Renal cortical epithelial cell (primary cell): ENCODE data around the gene ATOSA. TPM values are rescaled to one million over a fixed set of nuclear protein-coding genes. Genes with fewer than 3 reads are reported as not detected.

ENCODE experiments used
- DNase-seq: peaks from one replicate; pipeline ENCODE4 v3.0.0-alpha.2; 2011; ENCODE audit warnings: low read depth
- total RNA-seq: library from RNA; depleted of rRNA; stranded (reverse); fragments of >200 nt; gene quantifications from 2 replicates; pipeline ENCODE4 v1.2.3, GENCODE V29; 2014

The ATOSA gene
- total RNA-seq, 1 donor from 2014 or later, result 51.5 TPM

GRCh38 chr15:52682200-52682599, 3.0 kb upstream of the ATOSA start:
- no peak for DNase-seq

- no peak for DNase-seq
Observed at GRCh38 chr15:52681441-52681840, 2.3 kb upstream of the ATOSA start.

GRCh38 chr15:52680761-52681160, 1.6 kb upstream of the ATOSA start:
- DNase-seq, result no peak

- DNase-seq, result peak; percentile 27
Observed at GRCh38 chr15:52680041-52680391, 828 bp upstream of the ATOSA start.

- peak; percentile 34 for DNase-seq
Observed at GRCh38 chr15:52678468-52679231, 538 bp downstream of the ATOSA start.

- DNase-seq, result peak; percentile 57
Observed at GRCh38 chr15:52677593-52678467, 1.4 kb downstream of the ATOSA start.

GRCh38 chr15:52674831-52675230, 4.4 kb downstream of the ATOSA start:
- DNase-seq, result no peak

- DNase-seq, result no peak
Observed at GRCh38 chr15:52673734-52674133, 5.5 kb downstream of the ATOSA start.

- no peak for DNase-seq
Observed at GRCh38 chr15:52673312-52673711, 5.9 kb downstream of the ATOSA start.

GRCh38 chr15:52672661-52673060, 6.5 kb downstream of the ATOSA start:
- DNase-seq, result no peak

- DNase-seq, result no peak
Observed at GRCh38 chr15:52670087-52670486, 9.1 kb downstream of the ATOSA start.

- DNase-seq, result no peak
Observed at GRCh38 chr15:52668133-52668532, 11.1 kb downstream of the ATOSA start.

- DNase-seq, result no peak
Observed at GRCh38 chr15:52667597-52667996, 11.6 kb downstream of the ATOSA start.

GRCh38 chr15:52663536-52664294, 15.5 kb downstream of the ATOSA start:
- DNase-seq, result no peak

- DNase-seq, result no peak
Observed at GRCh38 chr15:52661909-52662308, 17.3 kb downstream of the ATOSA start.

- DNase-seq, result no peak
Observed at GRCh38 chr15:52660192-52660591, 19.0 kb downstream of the ATOSA start.

- peak; percentile 67 for DNase-seq
Observed at GRCh38 chr15:52658955-52659354, 20.2 kb downstream of the ATOSA start.

GRCh38 chr15:52657338-52657737, 21.9 kb downstream of the ATOSA start:
- DNase-seq, result no peak

- DNase-seq, result no peak
Observed at GRCh38 chr15:52656412-52656811, 22.8 kb downstream of the ATOSA start.

- DNase-seq, result peak; percentile 95
Observed at GRCh38 chr15:52653431-52653964, 25.7 kb downstream of the ATOSA start.

- no peak for DNase-seq
Observed at GRCh38 chr15:52652984-52653383, 26.2 kb downstream of the ATOSA start.

- DNase-seq, result no peak
Observed at GRCh38 chr15:52652286-52652685, 26.9 kb downstream of the ATOSA start.
